ENCODE results near the gene CLEC2L.

DNA sequence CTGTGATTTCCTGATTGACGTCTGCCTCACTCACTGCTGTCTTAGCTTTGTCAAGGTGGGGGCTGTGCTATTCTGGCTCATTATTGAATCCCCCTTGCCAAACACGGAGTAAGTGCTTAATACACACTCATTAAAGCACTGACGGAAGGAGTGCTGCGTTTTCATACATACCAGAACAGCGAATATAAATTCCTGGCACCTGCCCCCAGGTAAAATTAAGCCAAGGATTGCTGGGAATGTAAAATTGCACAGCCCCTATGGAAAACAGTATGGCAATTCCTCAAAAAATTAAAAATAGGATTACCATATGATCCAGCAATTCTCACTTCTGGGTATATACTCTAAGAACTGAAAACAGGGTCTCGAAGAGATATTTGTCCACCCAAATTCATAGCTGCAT, 46.6 kb upstream of the CLEC2L start:
- TF ChIP-seq, protein P1, sequence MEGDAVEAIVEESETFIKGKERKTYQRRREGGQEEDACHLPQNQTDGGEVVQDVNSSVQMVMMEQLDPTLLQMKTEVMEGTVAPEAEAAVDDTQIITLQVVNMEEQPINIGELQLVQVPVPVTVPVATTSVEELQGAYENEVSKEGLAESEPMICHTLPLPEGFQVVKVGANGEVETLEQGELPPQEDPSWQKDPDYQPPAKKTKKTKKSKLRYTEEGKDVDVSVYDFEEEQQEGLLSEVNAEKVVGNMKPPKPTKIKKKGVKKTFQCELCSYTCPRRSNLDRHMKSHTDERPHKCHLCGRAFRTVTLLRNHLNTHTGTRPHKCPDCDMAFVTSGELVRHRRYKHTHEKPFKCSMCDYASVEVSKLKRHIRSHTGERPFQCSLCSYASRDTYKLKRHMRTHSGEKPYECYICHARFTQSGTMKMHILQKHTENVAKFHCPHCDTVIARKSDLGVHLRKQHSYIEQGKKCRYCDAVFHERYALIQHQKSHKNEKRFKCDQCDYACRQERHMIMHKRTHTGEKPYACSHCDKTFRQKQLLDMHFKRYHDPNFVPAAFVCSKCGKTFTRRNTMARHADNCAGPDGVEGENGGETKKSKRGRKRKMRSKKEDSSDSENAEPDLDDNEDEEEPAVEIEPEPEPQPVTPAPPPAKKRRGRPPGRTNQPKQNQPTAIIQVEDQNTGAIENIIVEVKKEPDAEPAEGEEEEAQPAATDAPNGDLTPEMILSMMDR (IDR thresholded peaks at IDR 0.05): no peak
- TF ChIP-seq YY1 (IDR thresholded peaks at IDR 0.05; ENCODE audit: low read depth): no peak
- TF ChIP-seq ELF1 (IDR thresholded peaks at IDR 0.05): no peak
- no peak for TF ChIP-seq POLR2AphosphoS5 (IDR thresholded peaks at IDR 0.05; ENCODE audit: low read depth, low read length)
- TF ChIP-seq, protein P2, sequence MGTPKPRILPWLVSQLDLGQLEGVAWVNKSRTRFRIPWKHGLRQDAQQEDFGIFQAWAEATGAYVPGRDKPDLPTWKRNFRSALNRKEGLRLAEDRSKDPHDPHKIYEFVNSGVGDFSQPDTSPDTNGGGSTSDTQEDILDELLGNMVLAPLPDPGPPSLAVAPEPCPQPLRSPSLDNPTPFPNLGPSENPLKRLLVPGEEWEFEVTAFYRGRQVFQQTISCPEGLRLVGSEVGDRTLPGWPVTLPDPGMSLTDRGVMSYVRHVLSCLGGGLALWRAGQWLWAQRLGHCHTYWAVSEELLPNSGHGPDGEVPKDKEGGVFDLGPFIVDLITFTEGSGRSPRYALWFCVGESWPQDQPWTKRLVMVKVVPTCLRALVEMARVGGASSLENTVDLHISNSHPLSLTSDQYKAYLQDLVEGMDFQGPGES (IDR thresholded peaks at IDR 0.05; ENCODE audit: low read depth, low read length): no peak
- TF ChIP-seq RFX5 (IDR thresholded peaks at IDR 0.05; ENCODE audit: low read length): no peak
- TF ChIP-seq, protein P3, sequence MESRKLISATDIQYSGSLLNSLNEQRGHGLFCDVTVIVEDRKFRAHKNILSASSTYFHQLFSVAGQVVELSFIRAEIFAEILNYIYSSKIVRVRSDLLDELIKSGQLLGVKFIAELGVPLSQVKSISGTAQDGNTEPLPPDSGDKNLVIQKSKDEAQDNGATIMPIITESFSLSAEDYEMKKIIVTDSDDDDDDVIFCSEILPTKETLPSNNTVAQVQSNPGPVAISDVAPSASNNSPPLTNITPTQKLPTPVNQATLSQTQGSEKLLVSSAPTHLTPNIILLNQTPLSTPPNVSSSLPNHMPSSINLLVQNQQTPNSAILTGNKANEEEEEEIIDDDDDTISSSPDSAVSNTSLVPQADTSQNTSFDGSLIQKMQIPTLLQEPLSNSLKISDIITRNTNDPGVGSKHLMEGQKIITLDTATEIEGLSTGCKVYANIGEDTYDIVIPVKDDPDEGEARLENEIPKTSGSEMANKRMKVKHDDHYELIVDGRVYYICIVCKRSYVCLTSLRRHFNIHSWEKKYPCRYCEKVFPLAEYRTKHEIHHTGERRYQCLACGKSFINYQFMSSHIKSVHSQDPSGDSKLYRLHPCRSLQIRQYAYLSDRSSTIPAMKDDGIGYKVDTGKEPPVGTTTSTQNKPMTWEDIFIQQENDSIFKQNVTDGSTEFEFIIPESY (IDR thresholded peaks at IDR 0.05; ENCODE audit: borderline replicate concordance, low read depth): no peak
- no peak for TF ChIP-seq TEAD4 (IDR thresholded peaks at IDR 0.05; ENCODE audit: borderline replicate concordance, insufficient read depth)
- no peak for TF ChIP-seq TCF12 (IDR thresholded peaks at IDR 0.05)
- TF ChIP-seq TAF1 (IDR thresholded peaks at IDR 0.05; ENCODE audit: borderline replicate concordance, low read depth, low read length): no peak
- no peak for TF ChIP-seq RAD21 (IDR thresholded peaks at IDR 0.05; ENCODE audit: low read length)
- TF ChIP-seq, protein P4, sequence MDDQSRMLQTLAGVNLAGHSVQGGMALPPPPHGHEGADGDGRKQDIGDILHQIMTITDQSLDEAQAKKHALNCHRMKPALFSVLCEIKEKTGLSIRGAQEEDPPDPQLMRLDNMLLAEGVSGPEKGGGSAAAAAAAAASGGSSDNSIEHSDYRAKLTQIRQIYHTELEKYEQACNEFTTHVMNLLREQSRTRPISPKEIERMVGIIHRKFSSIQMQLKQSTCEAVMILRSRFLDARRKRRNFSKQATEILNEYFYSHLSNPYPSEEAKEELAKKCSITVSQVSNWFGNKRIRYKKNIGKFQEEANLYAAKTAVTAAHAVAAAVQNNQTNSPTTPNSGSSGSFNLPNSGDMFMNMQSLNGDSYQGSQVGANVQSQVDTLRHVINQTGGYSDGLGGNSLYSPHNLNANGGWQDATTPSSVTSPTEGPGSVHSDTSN (IDR thresholded peaks at IDR 0.05): no peak
- no peak for TF ChIP-seq NFIC (IDR thresholded peaks at IDR 0.05; ENCODE audit: borderline replicate concordance)
